Neuronal stem cell (in vitro differentiated cells): Measurements from ENCODE around the gene STARD7.

Source experiments
- DNase-seq: peaks from one replicate; pipeline ENCODE4 v3.0.0-alpha.2; 2013; ENCODE audit warnings: low spot score
- H2AFZ ChIP-seq: one replicate; pipeline ENCODE4 v1.6.1; 2013; ENCODE audit warnings: mild to moderate bottlenecking, low read length, inconsistent platforms
- H2AK5ac ChIP-seq: 2 replicates; pipeline ENCODE4 v1.6.1; 2013; ENCODE audit warnings: low read depth, mild to moderate bottlenecking, inconsistent platforms, low read length, moderate library complexity, mixed read lengths
- H2BK120ac ChIP-seq: 2 replicates; pipeline ENCODE4 v1.6.1; 2013; ENCODE audit warnings: low read depth, mild to moderate bottlenecking, inconsistent platforms, low read length, moderate library complexity, mixed read lengths
- H2BK12ac ChIP-seq: one replicate; pipeline ENCODE4 v1.6.1; 2013; ENCODE audit warnings: low read length, inconsistent platforms
- H2BK15ac ChIP-seq: 2 replicates; pipeline ENCODE4 v1.6.1; 2013; ENCODE audit warnings: mild to moderate bottlenecking, low read length, inconsistent platforms, mixed read lengths
- H2BK5ac ChIP-seq: one replicate; pipeline ENCODE4 v1.6.1; 2013; ENCODE audit warnings: inconsistent platforms, mild to moderate bottlenecking, low read length, moderate library complexity
- H3K14ac ChIP-seq: one replicate; pipeline ENCODE4 v1.6.1; 2013; ENCODE audit warnings: low read length, inconsistent platforms
- H3K18ac ChIP-seq: 2 replicates; pipeline ENCODE4 v1.6.1; 2013; ENCODE audit warnings: low read length, inconsistent platforms
- H3K23ac ChIP-seq: 2 replicates; pipeline ENCODE4 v1.6.1; 2013; ENCODE audit warnings: low read depth, mild to moderate bottlenecking, mixed read lengths, low read length, inconsistent platforms; ENCODE audit not compliant: poor library complexity
- H3K27ac ChIP-seq: replicated peaks from 3 replicates; pipeline ENCODE4 v1.5.1; 2013; ENCODE audit warnings: low read length, inconsistent platforms
- H3K27me3 ChIP-seq, 3 experiments: 2 replicates each; pipeline ENCODE4 v1.6.1; 2013; ENCODE audit warnings: low read length in 3 of 3, mild to moderate bottlenecking in 2 of 3, inconsistent platforms in 1 of 3, low read depth in 1 of 3, mixed read lengths in 1 of 3, moderate library complexity in 1 of 3; ENCODE audit not compliant: control insufficient read depth in 3 of 3, insufficient read depth in 3 of 3
- H3K36me3 ChIP-seq, 2 donors: replicated peaks in 1 of 2; 2 replicates each; pipeline ENCODE4 v1.6.1; 2013; ENCODE audit warnings: low read length in 2 of 2; ENCODE audit not compliant: control insufficient read depth in 2 of 2, insufficient read depth in 2 of 2
- H3K4ac ChIP-seq: 2 replicates; pipeline ENCODE4 v1.6.1; 2013; ENCODE audit warnings: inconsistent platforms, mild to moderate bottlenecking, low read length, moderate library complexity
- H3K4me1 ChIP-seq, 2 donors: 1 replicate in 1 of 2; 2 replicates in 1 of 2; pipeline ENCODE4 v1.6.1; 2013; ENCODE audit warnings: low read length in 2 of 2, low read depth in 1 of 2; ENCODE audit not compliant: control insufficient read depth in 2 of 2, insufficient read depth in 1 of 2
- H3K4me2 ChIP-seq: one replicate; pipeline ENCODE4 v1.6.1; 2013; ENCODE audit warnings: mild to moderate bottlenecking, low read length, inconsistent platforms; ENCODE audit not compliant: insufficient read depth, poor library complexity, severe bottlenecking
- H3K4me3 ChIP-seq, 2 donors: 2 replicates each; pipeline ENCODE4 v1.5.1; 2013; ENCODE audit warnings: low read length in 2 of 2, mild to moderate bottlenecking in 2 of 2, inconsistent platforms in 1 of 2, moderate library complexity in 1 of 2
- H3K79me1 ChIP-seq: one replicate; pipeline ENCODE4 v1.6.1; 2013; ENCODE audit warnings: low read depth, mild to moderate bottlenecking, inconsistent platforms, low read length, moderate library complexity
- H3K9ac ChIP-seq: one replicate; pipeline ENCODE4 v1.6.1; 2013; ENCODE audit warnings: mild to moderate bottlenecking, low read depth, low read length, inconsistent platforms; ENCODE audit not compliant: poor library complexity
- H3K9me3 ChIP-seq, 2 donors: replicated peaks in 1 of 2; 2 replicates each; pipeline versions ENCODE3 to v1.6.1; 2013; ENCODE audit warnings: low read length in 2 of 2, mild to moderate bottlenecking in 2 of 2, inconsistent platforms in 1 of 2, low read depth in 1 of 2, mixed read lengths in 1 of 2, moderate library complexity in 1 of 2; ENCODE audit not compliant: control insufficient read depth in 2 of 2, insufficient read depth in 1 of 2
- H4K8ac ChIP-seq: one replicate; pipeline ENCODE4 v1.6.1; 2013; ENCODE audit warnings: low read depth, mild to moderate bottlenecking, inconsistent platforms, low read length, moderate library complexity
- H4K91ac ChIP-seq: one replicate; pipeline ENCODE4 v1.6.1; 2013; ENCODE audit warnings: low read length, low read depth, mild to moderate bottlenecking, inconsistent platforms; ENCODE audit not compliant: poor library complexity
- WGBS, 2 donors: extraction: QIAGEN DNeasy Blood & Tissue Kit; methylation state at CpG; one replicate each; pipeline ENCODE4 v1.1.7; 2013; ENCODE audit warnings: missing lambda C conversion rate in 2 of 2, mixed read lengths in 1 of 2; ENCODE audit not compliant: insufficient read length in 2 of 2, insufficient replicate concordance in 1 of 2; ENCODE audit errors: extremely low coverage in 2 of 2; 5-methylcytosine and 5-hydroxymethylcytosine counted together

STARD7 gene

GRCh38 chr2:96167407-96168013 is 41.1 kb downstream of the STARD7 start:
- no peak overlapping the region for H3K4me3 ChIP-seq
- H4K91ac ChIP-seq: no peak overlapping the region
- no peak overlapping the region for H2BK120ac ChIP-seq
- H3K9me3 ChIP-seq: peaks cover 0 to 2% of the 10 kb centered on the region in 2 donors
- H2BK15ac ChIP-seq: no peak overlapping the region
- no peak overlapping the region for H3K9ac ChIP-seq
- H3K4me2 ChIP-seq: no peak overlapping the region
- H4K8ac ChIP-seq: no peak overlapping the region
- H3K4ac ChIP-seq: no peak overlapping the region
- no peak overlapping the region for H3K18ac ChIP-seq
- no peak overlapping the region for H3K14ac ChIP-seq
- no peaks in the 10 kb centered on the region for H3K36me3 ChIP-seq
- H3K27me3 ChIP-seq: no peaks in the 10 kb centered on the region
- no peak overlapping the region for H2AK5ac ChIP-seq
- no peak overlapping the region for H2AFZ ChIP-seq
- no peak overlapping the region for H2BK12ac ChIP-seq
- no peaks in the 10 kb centered on the region for H3K79me1 ChIP-seq
- WGBS, 2 donors: no CpG with 5 or more reads among the region's 6 CpGs
- H3K4me1 ChIP-seq: peaks cover 0 to 6% of the 10 kb centered on the region in 2 donors
- no peak overlapping the region for H3K23ac ChIP-seq
- DNase-seq: no peak
- H2BK5ac ChIP-seq: no peak overlapping the region
- H3K27ac ChIP-seq: no peak overlapping the region

GRCh38 chr2:96164459-96165184 is 44.0 kb downstream of the STARD7 start:
- no CpG with 5 or more reads among the region's 18 CpGs for WGBS, 2 donors
- Histone ChIP-seq H3K36me3 (no peaks in the 10 kb centered on the region), H3K18ac (peak overlapping the region; percentile 83), H2BK5ac (no peak overlapping the region), H2AK5ac (peak overlapping the region; percentile 90), H4K91ac (peak overlapping the region; percentile 89), H3K4me1 (peaks cover 0 to 6% of the 10 kb centered on the region in 2 donors), H3K9me3 (peaks cover 0 to 2% of the 10 kb centered on the region in 2 donors), H2BK12ac (no peak overlapping the region), H2AFZ (peak overlapping the region; percentile 87), H3K79me1 (no peaks in the 10 kb centered on the region), H3K4ac (no peak overlapping the region), H3K4me3 (no peak overlapping the region), H2BK15ac (peak overlapping the region; percentile 71), H4K8ac (peak overlapping the region; percentile 76), H3K27ac (no peak overlapping the region), H3K23ac (peak overlapping the region; percentile 44), H3K14ac (peak overlapping the region; percentile 38), H3K9ac (no peak overlapping the region), H3K27me3 (no peaks in the 10 kb centered on the region), H2BK120ac (no peak overlapping the region), H3K4me2 (no peak overlapping the region)
- no peak for DNase-seq

GRCh38 chr2:96163768-96164429 is 44.7 kb downstream of the STARD7 start:
- H2BK12ac ChIP-seq: peak overlapping the region; percentile 63
- no peak overlapping the region for H3K4me3 ChIP-seq
- H4K8ac ChIP-seq: peak overlapping the region; percentile 70
- peak overlapping the region; percentile 89 for H2BK120ac ChIP-seq
- H2BK15ac ChIP-seq: peak overlapping the region; percentile 71
- H3K23ac ChIP-seq: no peak overlapping the region
- H3K18ac ChIP-seq: peak overlapping the region; percentile 62
- DNase-seq: no peak
- no peaks in the 10 kb centered on the region for H3K36me3 ChIP-seq
- H3K4me1 ChIP-seq: peaks cover 0 to 6% of the 10 kb centered on the region in 2 donors
- H3K79me1 ChIP-seq: no peaks in the 10 kb centered on the region
- peaks cover 0 to 2% of the 10 kb centered on the region in 2 donors for H3K9me3 ChIP-seq
- no peak overlapping the region for H3K9ac ChIP-seq
- peak overlapping the region; percentile 87 for H2AFZ ChIP-seq
- H2AK5ac ChIP-seq: peak overlapping the region; percentile 90
- H3K4me2 ChIP-seq: no peak overlapping the region
- no peaks in the 10 kb centered on the region for H3K27me3 ChIP-seq
- peak overlapping the region; percentile 29 for H2BK5ac ChIP-seq
- peak overlapping the region; percentile 83 for H4K91ac ChIP-seq
- H3K27ac ChIP-seq: no peak overlapping the region
- H3K4ac ChIP-seq: no peak overlapping the region
- no CpG with 5 or more reads among the region's 13 CpGs for WGBS, 2 donors
- H3K14ac ChIP-seq: no peak overlapping the region

- no CpG with 5 or more reads among the region's 5 CpGs for WGBS, 2 donors
- no peak overlapping the region for H3K9ac ChIP-seq
Measured at GRCh38 chr2:96163415-96163767, 45.2 kb downstream of the STARD7 start.

More at GRCh38 chr2:96163415-96163767, 45.2 kb downstream of the STARD7 start:
- H3K18ac ChIP-seq: peak overlapping the region; percentile 53
- H3K4me3 ChIP-seq: no peak overlapping the region
- no peak overlapping the region for H2BK120ac ChIP-seq
- no peaks in the 10 kb centered on the region for H3K36me3 ChIP-seq
- no peak overlapping the region for H3K4me2 ChIP-seq
- H3K27ac ChIP-seq: no peak overlapping the region
- H2BK5ac ChIP-seq: peak overlapping the region; percentile 29
- H2AK5ac ChIP-seq: peak overlapping the region; percentile 90
- H3K9me3 ChIP-seq: peaks cover 0 to 2% of the 10 kb centered on the region in 2 donors
- H2AFZ ChIP-seq: peak overlapping the region; percentile 87
- H3K14ac ChIP-seq: no peak overlapping the region
- no peak overlapping the region for H4K91ac ChIP-seq
- H3K79me1 ChIP-seq: no peaks in the 10 kb centered on the region
- H3K23ac ChIP-seq: no peak overlapping the region
- peaks cover 0 to 7% of the 10 kb centered on the region in 2 donors for H3K4me1 ChIP-seq
- no peak overlapping the region for H4K8ac ChIP-seq
- H2BK15ac ChIP-seq: peak overlapping the region; percentile 71
- no peak overlapping the region for H2BK12ac ChIP-seq
- no peak for DNase-seq
- H3K4ac ChIP-seq: no peak overlapping the region
- no peaks in the 10 kb centered on the region for H3K27me3 ChIP-seq
